Thoracic aorta (tissue), 2 donors: ENCODE data around the gene RFT1. TPM values are rescaled to one million over a fixed set of nuclear protein-coding genes. Genes with fewer than 3 reads are reported as not detected.

ENCODE experiments used
- ATAC-seq: fragments of 150-250 bp; one replicate; pipeline ENCODE4 v1.8.0; 2017; ENCODE audit warnings: low read depth; ENCODE audit not compliant: insufficient number of reproducible peaks, low FRiP score
- DNase-seq: peaks from one replicate; pipeline ENCODE4 v3.0.0-alpha.2; 2020; ENCODE audit warnings: low spot score
- H3K27ac ChIP-seq, 2 donors: fragments of 200-600 bp; sonication (generic); 1 replicate in 1 of 2; 2 replicates in 1 of 2; pipeline ENCODE4 v1.5.1; 2016; ENCODE audit warnings: mild to moderate bottlenecking in 2 of 2, moderate library complexity in 2 of 2
- H3K27me3 ChIP-seq: fragments of 200-600 bp; sonication (generic); replicated peaks from 2 replicates; pipeline ENCODE4 v1.6.0; 2016; ENCODE audit warnings: mild to moderate bottlenecking; ENCODE audit not compliant: insufficient read depth
- H3K36me3 ChIP-seq: fragments of 200-600 bp; sonication (generic); one replicate; pipeline ENCODE4 v1.5.1; 2016
- H3K4me1 ChIP-seq, 2 donors: fragments of 200-600 bp; sonication (generic); 1 replicate in 1 of 2; 2 replicates in 1 of 2; pipeline versions ENCODE4 v1.5.1 to v1.6.0; 2016; ENCODE audit warnings: low read depth in 2 of 2, mild to moderate bottlenecking in 1 of 2; ENCODE audit not compliant: control insufficient read depth in 1 of 2
- H3K4me3 ChIP-seq: fragments of 200-600 bp; sonication (generic); 2 replicates; pipeline ENCODE4 v1.5.1; 2016; ENCODE audit warnings: mild to moderate bottlenecking
- H3K9me3 ChIP-seq: fragments of 200-600 bp; sonication (generic); 2 replicates; pipeline ENCODE4 v1.5.1; 2016
- CTCF ChIP-seq: fragments of 200-600 bp; sonication (generic); IDR thresholded peaks from one replicate; pipeline ENCODE4 v1.5.1; 2019; ENCODE audit warnings: antibody characterized with exemption
- total RNA-seq, 2 donors: library from RNA; depleted of rRNA; stranded (reverse); fragments of >200 nt; gene quantifications; one replicate each; pipeline versions ENCODE4 v1.1.0 to v1.2.3, GENCODE V29; 2016

RFT1 gene
- total RNA-seq, 2 donors from 2014 or later, result 7.0 to 17.6 TPM

- ATAC-seq (no peak), DNase-seq (no peak)
- peaks cover 1 to 7% of the 10 kb centered on the region in 2 donors for H3K4me1 ChIP-seq
- no peak overlapping the region for H3K4me3 ChIP-seq
- no peak overlapping the region for H3K27ac ChIP-seq
- TF ChIP-seq CTCF, result no peak
- H3K36me3 ChIP-seq, result no peaks in the 10 kb centered on the region
- no peaks in the 10 kb centered on the region for H3K27me3 ChIP-seq
- H3K9me3 ChIP-seq, result no peaks in the 10 kb centered on the region
These were observed 16.2 kb upstream of the RFT1 start for GRCh38 chr3:53146319-53146891.

- Histone ChIP-seq H3K4me1 (peaks cover 6 to 14% of the 10 kb centered on the region in 2 donors), H3K4me3 (no peak overlapping the region), H3K9me3 (no peaks in the 10 kb centered on the region), H3K36me3 (no peaks in the 10 kb centered on the region), H3K27me3 (no peaks in the 10 kb centered on the region), H3K27ac (no peak overlapping the region)
- DNase-seq (no peak), ATAC-seq (no peak)
- TF ChIP-seq CTCF, result no peak
These were observed 15.5 kb upstream of the RFT1 start for GRCh38 chr3:53145713-53146080.

GRCh38 chr3:53144862-53145712 is 14.9 kb upstream of the RFT1 start:
- H3K27me3 ChIP-seq, result no peaks in the 10 kb centered on the region
- DNase-seq (no peak), ATAC-seq (no peak)
- no peaks in the 10 kb centered on the region for H3K36me3 ChIP-seq
- peaks cover 9 to 16% of the 10 kb centered on the region in 2 donors for H3K4me1 ChIP-seq
- no peaks in the 10 kb centered on the region for H3K9me3 ChIP-seq
- no peak overlapping the region for H3K27ac ChIP-seq
- TF ChIP-seq CTCF, result no peak
- H3K4me3 ChIP-seq, result no peak overlapping the region

GRCh38 chr3:53144446-53144845 is 14.2 kb upstream of the RFT1 start:
- no peak for ATAC-seq
- TF ChIP-seq CTCF, result no peak
- H3K4me1 ChIP-seq, result peaks cover 9 to 20% of the 10 kb centered on the region in 2 donors
- H3K9me3 ChIP-seq, result no peaks in the 10 kb centered on the region
- H3K4me3 ChIP-seq, result no peak overlapping the region
- H3K27me3 ChIP-seq, result no peaks in the 10 kb centered on the region
- no peaks in the 10 kb centered on the region for H3K36me3 ChIP-seq
- no peak for DNase-seq
- H3K27ac ChIP-seq, result no peak overlapping the region

GRCh38 chr3:53142986-53143385 is 12.8 kb upstream of the RFT1 start:
- no peak for TF ChIP-seq CTCF
- ATAC-seq, result no peak
- Histone ChIP-seq H3K4me3 (no peak overlapping the region), H3K9me3 (no peaks in the 10 kb centered on the region), H3K4me1 (peaks cover 9 to 20% of the 10 kb centered on the region in 2 donors), H3K27me3 (no peaks in the 10 kb centered on the region), H3K36me3 (no peaks in the 10 kb centered on the region), H3K27ac (no peak overlapping the region)
- DNase-seq, result no peak
